Neural cell (in vitro differentiated cells): ENCODE results near the gene LRRC45. TPM values are rescaled to one million over a fixed set of nuclear protein-coding genes. Genes with fewer than 3 reads are reported as not detected.

Experiments
- H2AFZ ChIP-seq: fragments of 200-600, 300-800 bp; sonication (generic), shearing (Covaris generic); 2 replicates; pipeline ENCODE4 v1.6.0; 2014; ENCODE audit warnings: low read depth, mild to moderate bottlenecking, antibody characterized with exemption, low read length, moderate library complexity
- H3F3A ChIP-seq: fragments of 200-600 bp; shearing (Covaris generic); 2 replicates; pipeline ENCODE4 v1.6.1; 2016; ENCODE audit warnings: mild to moderate bottlenecking, moderate library complexity, mixed read lengths, antibody characterized with exemption, low read length; ENCODE audit not compliant: insufficient read depth, poor library complexity, severe bottlenecking
- H3K27ac ChIP-seq: fragments of 200-600, 300-800 bp; sonication (generic), shearing (Covaris generic); 2 replicates; pipeline ENCODE4 v1.5.1; 2014; ENCODE audit warnings: mild to moderate bottlenecking, low read length, moderate library complexity
- H3K27me3 ChIP-seq: fragments of 300-800, 200-600 bp; sonication (generic), shearing (Covaris generic); 2 replicates; pipeline ENCODE4 v1.6.0; 2014; ENCODE audit warnings: mild to moderate bottlenecking, low read depth, low read length, moderate library complexity; ENCODE audit not compliant: insufficient read depth
- H3K36me3 ChIP-seq: fragments of 300-800, 200-600 bp; sonication (generic), shearing (Covaris generic); 2 replicates; pipeline ENCODE4 v1.5.1; 2014; ENCODE audit warnings: mild to moderate bottlenecking, antibody characterized with exemption, low read length, moderate library complexity; ENCODE audit not compliant: insufficient read depth
- H3K4me2 ChIP-seq: fragments of 300-800, 200-600 bp; sonication (generic), shearing (Covaris generic); 2 replicates; pipeline ENCODE4 v1.6.0; 2014; ENCODE audit warnings: mild to moderate bottlenecking, low read length
- H3K4me3 ChIP-seq: fragments of 300-800, 200-600 bp; sonication (generic), shearing (Covaris generic); 2 replicates; pipeline ENCODE4 v1.5.1; 2014; ENCODE audit warnings: mild to moderate bottlenecking, low read length, moderate library complexity
- H3K79me2 ChIP-seq: fragments of 200-600 bp; shearing (Covaris generic); replicated peaks from 2 replicates; pipeline ENCODE4 v1.6.0; 2014; ENCODE audit warnings: mild to moderate bottlenecking, low read length, moderate library complexity; ENCODE audit not compliant: insufficient read depth
- H3K9ac ChIP-seq: fragments of 300-800, 200-600 bp; sonication (generic), shearing (Covaris generic); 2 replicates; pipeline ENCODE4 v1.6.1; 2016; ENCODE audit warnings: mild to moderate bottlenecking, low read length, mixed read lengths
- H3K9me2 ChIP-seq: fragments of 200-600 bp; shearing (Covaris generic); 2 replicates; pipeline ENCODE4 v1.6.1; 2016; ENCODE audit warnings: mild to moderate bottlenecking, low read length, mixed read lengths; ENCODE audit not compliant: insufficient read depth
- H3K9me3 ChIP-seq: fragments of 200-600, 300-800 bp; sonication (generic), shearing (Covaris generic); 2 replicates; pipeline ENCODE4 v1.6.1; 2016; ENCODE audit warnings: mild to moderate bottlenecking, mixed run types, low read length, moderate library complexity, mixed read lengths
- H4K20me1 ChIP-seq: fragments of 200-600 bp; shearing (Covaris generic); 2 replicates; pipeline ENCODE4 v1.6.1; 2016; ENCODE audit warnings: mild to moderate bottlenecking, mixed run types; ENCODE audit not compliant: insufficient read depth
- EP300 ChIP-seq: fragments of 450-650 bp; conservative IDR thresholded peaks from 2 replicates; pipeline ENCODE4 v1.6.1; 2014; ENCODE audit warnings: antibody characterized with exemption, mild to moderate bottlenecking, moderate library complexity; ENCODE audit not compliant: poor library complexity, severe bottlenecking
- EZH2 ChIP-seq: fragments of 200-600, 300-800 bp; shearing (Covaris generic), sonication (generic); IDR thresholded peaks from 2 replicates; pipeline ENCODE4 v1.6.1; 2014; ENCODE audit warnings: antibody characterized with exemption, low read length, borderline replicate concordance, mild to moderate bottlenecking; ENCODE audit not compliant: insufficient read depth, poor library complexity, severe bottlenecking
- MXI1 ChIP-seq: fragments of 450-650 bp; conservative IDR thresholded peaks from 2 replicates; pipeline ENCODE4 v1.6.1; 2014; ENCODE audit warnings: antibody characterized with exemption, mild to moderate bottlenecking; ENCODE audit not compliant: poor library complexity, severe bottlenecking
- POLR2AphosphoS5 ChIP-seq: IDR thresholded peaks from 2 replicates; pipeline ENCODE4 v1.6.1; 2012
- RAD21 ChIP-seq: fragments of 450-650 bp; conservative IDR thresholded peaks from 2 replicates; pipeline ENCODE4 v1.6.1; 2014; ENCODE audit warnings: antibody characterized with exemption, mild to moderate bottlenecking, moderate library complexity
- REST ChIP-seq: IDR thresholded peaks from 2 replicates; pipeline ENCODE4 v1.6.1; 2012; ENCODE audit warnings: borderline replicate concordance
- SMC3 ChIP-seq: fragments of 450-650 bp; conservative IDR thresholded peaks from 2 replicates; pipeline ENCODE4 v1.6.1; 2014; ENCODE audit warnings: antibody characterized with exemption, mild to moderate bottlenecking, moderate library complexity; ENCODE audit not compliant: poor library complexity
- TAF1 ChIP-seq: IDR thresholded peaks from 2 replicates; pipeline ENCODE4 v1.6.1; 2012; ENCODE audit warnings: low read depth
- polyA plus RNA-seq: library from polyadenylated mRNA; depleted of rRNA; stranded (reverse); fragments of >200 nt; gene quantifications from 2 replicates; pipeline ENCODE4 v1.2.3, GENCODE V29; 2014
- TF ChIP-seq, protein P1 (sequence below): fragments of 450-650 bp; IDR thresholded peaks from 2 replicates; pipeline ENCODE4 v1.5.1; 2014; ENCODE audit warnings: antibody characterized with exemption, mild to moderate bottlenecking, moderate library complexity; ENCODE audit not compliant: poor library complexity, severe bottlenecking

The LRRC45 gene
- polyA plus RNA-seq, 1 donor from 2014 or later, result 51.7 TPM

GRCh38 chr17:82055965-82056728, 33.0 kb downstream of the LRRC45 start:
- Histone ChIP-seq H3K9me3 (no peaks in the 10 kb centered on the region), H3K79me2 (peaks cover 10% of the 10 kb centered on the region), H3K27me3 (no peaks in the 10 kb centered on the region), H3K9ac (no peak overlapping the region), H3K4me2 (no peak overlapping the region), H3K27ac (no peak overlapping the region), H3K9me2 (no peaks in the 10 kb centered on the region), H3K36me3 (no peaks in the 10 kb centered on the region), H3F3A (no peaks in the 10 kb centered on the region), H2AFZ (no peak overlapping the region), H3K4me3 (no peak overlapping the region), H4K20me1 (no peaks in the 10 kb centered on the region)
- TF ChIP-seq SMC3 (no peak), EP300 (no peak), POLR2AphosphoS5 (no peak), REST (no peak), MXI1 (no peak), TAF1 (no peak), RAD21 (no peak), EZH2 (no peak)
- TF ChIP-seq, protein P1, sequence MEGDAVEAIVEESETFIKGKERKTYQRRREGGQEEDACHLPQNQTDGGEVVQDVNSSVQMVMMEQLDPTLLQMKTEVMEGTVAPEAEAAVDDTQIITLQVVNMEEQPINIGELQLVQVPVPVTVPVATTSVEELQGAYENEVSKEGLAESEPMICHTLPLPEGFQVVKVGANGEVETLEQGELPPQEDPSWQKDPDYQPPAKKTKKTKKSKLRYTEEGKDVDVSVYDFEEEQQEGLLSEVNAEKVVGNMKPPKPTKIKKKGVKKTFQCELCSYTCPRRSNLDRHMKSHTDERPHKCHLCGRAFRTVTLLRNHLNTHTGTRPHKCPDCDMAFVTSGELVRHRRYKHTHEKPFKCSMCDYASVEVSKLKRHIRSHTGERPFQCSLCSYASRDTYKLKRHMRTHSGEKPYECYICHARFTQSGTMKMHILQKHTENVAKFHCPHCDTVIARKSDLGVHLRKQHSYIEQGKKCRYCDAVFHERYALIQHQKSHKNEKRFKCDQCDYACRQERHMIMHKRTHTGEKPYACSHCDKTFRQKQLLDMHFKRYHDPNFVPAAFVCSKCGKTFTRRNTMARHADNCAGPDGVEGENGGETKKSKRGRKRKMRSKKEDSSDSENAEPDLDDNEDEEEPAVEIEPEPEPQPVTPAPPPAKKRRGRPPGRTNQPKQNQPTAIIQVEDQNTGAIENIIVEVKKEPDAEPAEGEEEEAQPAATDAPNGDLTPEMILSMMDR, result no peak

GRCh38 chr17:82056729-82057621, 33.9 kb downstream of the LRRC45 start:
- H3K9me3 ChIP-seq, result no peaks in the 10 kb centered on the region
- no peak overlapping the region for H3K9ac ChIP-seq
- H3K27ac ChIP-seq, result no peak overlapping the region
- H3K36me3 ChIP-seq, result no peaks in the 10 kb centered on the region
- no peak overlapping the region for H3K4me2 ChIP-seq
- peaks cover 10% of the 10 kb centered on the region for H3K79me2 ChIP-seq
- no peak overlapping the region for H2AFZ ChIP-seq
- H4K20me1 ChIP-seq, result no peaks in the 10 kb centered on the region
- H3K27me3 ChIP-seq, result no peaks in the 10 kb centered on the region
- no peaks in the 10 kb centered on the region for H3F3A ChIP-seq
- TF ChIP-seq REST (no peak), SMC3 (no peak), MXI1 (no peak), RAD21 (no peak), EZH2 (no peak), EP300 (no peak), POLR2AphosphoS5 (no peak), TAF1 (no peak)
- TF ChIP-seq, protein P1, result no peak
- H3K9me2 ChIP-seq, result no peaks in the 10 kb centered on the region
- H3K4me3 ChIP-seq, result no peak overlapping the region
